ENCODE data around the gene ISLR2.

DNA sequence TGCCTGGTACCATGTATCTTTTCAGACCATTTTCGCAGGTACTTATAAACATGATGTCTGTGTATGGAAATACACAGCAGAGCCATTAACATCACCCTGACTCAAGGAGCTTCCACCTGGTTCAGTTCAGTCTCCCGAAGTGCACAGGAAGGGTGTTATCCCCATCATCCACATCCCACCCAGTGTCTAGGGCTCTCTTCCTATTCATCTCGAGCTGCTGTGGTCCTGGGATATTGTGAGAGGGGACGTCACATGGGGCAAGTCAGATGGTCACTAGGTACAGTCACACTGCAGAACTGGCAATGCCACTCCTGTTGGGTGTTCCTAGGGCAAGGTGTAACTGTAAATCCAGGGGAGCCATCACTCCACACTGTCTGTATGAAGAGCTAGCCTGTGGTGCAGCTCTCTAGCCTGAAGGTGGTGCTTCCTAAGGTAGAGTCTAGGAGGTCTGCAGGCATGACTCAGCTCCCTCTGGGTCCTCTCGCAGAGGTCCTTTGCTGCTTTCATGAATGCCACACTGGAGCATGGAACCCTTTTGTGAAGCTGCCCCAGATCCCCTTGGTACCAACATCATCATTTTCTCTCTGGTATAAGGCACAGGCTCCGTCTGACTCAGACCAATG is 13.9 kb downstream of the ISLR2 start:
- TF ChIP-seq, protein P1, sequence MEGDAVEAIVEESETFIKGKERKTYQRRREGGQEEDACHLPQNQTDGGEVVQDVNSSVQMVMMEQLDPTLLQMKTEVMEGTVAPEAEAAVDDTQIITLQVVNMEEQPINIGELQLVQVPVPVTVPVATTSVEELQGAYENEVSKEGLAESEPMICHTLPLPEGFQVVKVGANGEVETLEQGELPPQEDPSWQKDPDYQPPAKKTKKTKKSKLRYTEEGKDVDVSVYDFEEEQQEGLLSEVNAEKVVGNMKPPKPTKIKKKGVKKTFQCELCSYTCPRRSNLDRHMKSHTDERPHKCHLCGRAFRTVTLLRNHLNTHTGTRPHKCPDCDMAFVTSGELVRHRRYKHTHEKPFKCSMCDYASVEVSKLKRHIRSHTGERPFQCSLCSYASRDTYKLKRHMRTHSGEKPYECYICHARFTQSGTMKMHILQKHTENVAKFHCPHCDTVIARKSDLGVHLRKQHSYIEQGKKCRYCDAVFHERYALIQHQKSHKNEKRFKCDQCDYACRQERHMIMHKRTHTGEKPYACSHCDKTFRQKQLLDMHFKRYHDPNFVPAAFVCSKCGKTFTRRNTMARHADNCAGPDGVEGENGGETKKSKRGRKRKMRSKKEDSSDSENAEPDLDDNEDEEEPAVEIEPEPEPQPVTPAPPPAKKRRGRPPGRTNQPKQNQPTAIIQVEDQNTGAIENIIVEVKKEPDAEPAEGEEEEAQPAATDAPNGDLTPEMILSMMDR (IDR thresholded peaks at IDR 0.05) = no peak
- TF ChIP-seq POLR2AphosphoS5 (IDR thresholded peaks at IDR 0.05) = no peak

Data from transverse colon (tissue), 4 donors.